Chondrocyte (in vitro differentiated cells): ENCODE results near the gene MYRIP. TPM values are rescaled to one million over a fixed set of nuclear protein-coding genes. Genes with fewer than 3 reads are reported as not detected.

ENCODE experiments used
- DNase-seq: peaks from one replicate; pipeline ENCODE4 v3.0.0; 2021; ENCODE audit warnings: mixed read lengths, low spot score
- H3K27ac Mint-ChIP-seq: one replicate; pipeline ENCODE4 v1.8.0; 2021; ENCODE audit warnings: mild to moderate bottlenecking, moderate library complexity, mixed read lengths; ENCODE audit not compliant: unreplicated experiment
- H3K27me3 Mint-ChIP-seq: 2 replicates; pipeline ENCODE4 v1.8.0; 2021; ENCODE audit warnings: low read depth, mixed read lengths
- H3K36me3 Mint-ChIP-seq: 2 replicates; pipeline ENCODE4 v1.8.0; 2021; ENCODE audit warnings: low read depth, mixed read lengths
- H3K4me1 Mint-ChIP-seq: 2 replicates; pipeline ENCODE4 v1.8.0; 2021; ENCODE audit warnings: low read depth, mild to moderate bottlenecking, mixed read lengths
- H3K4me3 Mint-ChIP-seq: one replicate; pipeline ENCODE4 v1.8.0; 2021; ENCODE audit warnings: mild to moderate bottlenecking, moderate library complexity, mixed read lengths; ENCODE audit not compliant: unreplicated experiment
- H3K9me3 Mint-ChIP-seq: 2 replicates; pipeline ENCODE4 v1.8.0; 2021; ENCODE audit warnings: low read depth, mixed read lengths
- CTCF ChIP-seq: fragments of 200-600 bp; sonication (generic); IDR thresholded peaks from 2 replicates; pipeline ENCODE4 v1.5.0; 2021; ENCODE audit warnings: antibody characterized with exemption, mild to moderate bottlenecking, moderate library complexity
- total RNA-seq: library from RNA; stranded (reverse); gene quantifications from 3 replicates; pipeline ENCODE4 v1.2.1, GENCODE V29; 2021

MYRIP gene
- total RNA-seq, 1 donor from 2014 or later, result 0.12 TPM

- DNase-seq, result no peak
- peaks cover 27% of the 10 kb centered on the region for H3K4me1 Mint-ChIP-seq
Observed at GRCh38 chr3:40306336-40306735, 496.9 kb downstream of the MYRIP start.

GRCh38 chr3:40307176-40307575 lies 497.8 kb downstream of the MYRIP start:
- Mint-ChIP-seq H3K4me1 (peaks cover 30% of the 10 kb centered on the region), H3K36me3 (peaks cover 13% of the 10 kb centered on the region), H3K27me3 (no peaks in the 10 kb centered on the region), H3K27ac (no peak overlapping the region), H3K4me3 (no peak overlapping the region), H3K9me3 (no peaks in the 10 kb centered on the region)
- no peak for DNase-seq
- no peak for TF ChIP-seq CTCF

More at GRCh38 chr3:40306336-40306735, 496.9 kb downstream of the MYRIP start:
- Mint-ChIP-seq H3K9me3 (peaks cover 8% of the 10 kb centered on the region), H3K4me3 (no peak overlapping the region), H3K27me3 (no peaks in the 10 kb centered on the region), H3K36me3 (peaks cover 7% of the 10 kb centered on the region), H3K27ac (no peak overlapping the region)
- no peak for TF ChIP-seq CTCF

GRCh38 chr3:40308725-40309417 lies 499.5 kb downstream of the MYRIP start:
- H3K4me1 Mint-ChIP-seq, result peaks cover 25% of the 10 kb centered on the region
- DNase-seq, result no peak
- H3K27me3 Mint-ChIP-seq, result no peaks in the 10 kb centered on the region
- H3K27ac Mint-ChIP-seq, result peak overlapping the region; percentile 100
- no peak for TF ChIP-seq CTCF
- H3K9me3 Mint-ChIP-seq, result no peaks in the 10 kb centered on the region
- peaks cover 18% of the 10 kb centered on the region for H3K36me3 Mint-ChIP-seq
- peak overlapping the region; percentile 100 for H3K4me3 Mint-ChIP-seq

- peak within 1 kb of the TSS; percentile 100 for H3K27ac Mint-ChIP-seq
- H3K4me1 Mint-ChIP-seq, result peaks cover 28% of the 10 kb centered on the region
- peak; percentile 97 for DNase-seq
- peak within 1 kb of the TSS; percentile 100 for H3K4me3 Mint-ChIP-seq
- no peaks in the 10 kb centered on the region for H3K27me3 Mint-ChIP-seq
- H3K9me3 Mint-ChIP-seq, result no peaks in the 10 kb centered on the region
- peaks cover 18% of the 10 kb centered on the region for H3K36me3 Mint-ChIP-seq
- TF ChIP-seq CTCF, result peak; percentile 95
Observed at GRCh38 chr3:40309418-40309924, 500.1 kb downstream of the MYRIP start, which contains the start of gene EIF1B. Gene EIF1B, plus strand, starts transcription at chr3:40309707. Its CDS starts 235 bp downstream, at chr3:40309942.
